GM21786 (cell line): ENCODE data around the gene PRKCA.

ENCODE experiments used
- ATAC-seq: cut with Tn5 transposase; IDR thresholded peaks from one replicate; pipeline ENCODE4 v1.9.1; 2021; ENCODE audit not compliant: unreplicated experiment

PRKCA gene

DNA sequence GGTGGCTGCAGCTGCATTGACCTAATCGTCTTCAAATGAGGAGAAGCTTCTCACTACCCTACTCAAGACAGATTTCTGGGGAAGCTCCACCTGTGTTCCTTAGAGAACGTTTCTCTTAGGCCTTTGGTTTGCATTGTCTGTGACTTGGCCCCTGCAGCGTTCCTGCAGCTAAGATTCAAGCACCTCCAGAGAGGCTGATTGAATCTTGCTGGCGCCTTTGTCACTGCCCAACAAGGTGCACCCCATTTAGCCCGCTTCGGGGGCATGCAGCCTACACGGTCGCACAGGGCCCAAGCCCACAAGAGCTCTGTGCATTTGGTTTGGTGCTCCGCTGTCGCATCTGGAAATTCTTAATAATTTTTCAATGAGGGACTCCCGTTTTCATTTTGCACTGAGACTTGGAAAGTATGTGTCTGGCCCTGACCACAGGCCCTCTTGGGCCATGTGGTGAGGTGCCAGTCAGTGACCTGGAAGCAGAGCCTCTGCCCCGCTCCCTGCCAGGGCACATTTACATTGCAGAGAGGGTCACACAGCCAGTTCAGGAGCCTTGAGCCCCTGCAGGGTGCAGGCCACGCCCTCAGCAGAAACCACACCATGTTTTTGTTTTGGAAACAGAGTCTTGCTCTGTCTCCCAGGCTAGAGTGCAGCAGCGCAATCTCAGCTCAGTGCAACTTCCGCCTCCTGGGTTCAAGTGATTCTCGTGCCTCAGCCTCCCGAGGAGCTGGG lies 481.4 kb downstream of the PRKCA start:
- no peak for ATAC-seq

- no peak for ATAC-seq
These were observed 482.4 kb downstream of the PRKCA start for GRCh38 chr17:66784621-66785364.

DNA sequence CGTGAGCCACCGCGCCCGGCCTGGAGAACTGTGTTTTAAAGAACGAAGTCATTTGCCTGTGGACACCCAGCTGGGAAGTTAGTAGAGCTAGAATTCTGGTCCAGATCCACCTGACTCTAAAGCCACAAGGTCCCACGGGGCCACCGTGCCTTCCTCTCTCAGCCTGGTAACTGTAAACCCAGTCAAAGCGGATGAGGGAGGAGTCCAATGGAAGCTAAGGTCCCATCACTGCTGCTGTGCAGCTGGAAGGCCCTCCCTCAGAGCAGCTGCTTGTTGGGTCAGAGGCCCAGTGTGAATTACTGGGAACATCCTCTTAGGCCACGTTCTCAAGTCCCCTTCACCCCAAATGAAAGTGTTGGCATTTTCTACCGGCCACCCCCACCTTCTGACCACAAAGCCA lies 483.7 kb downstream of the PRKCA start:
- no peak for ATAC-seq

DNA sequence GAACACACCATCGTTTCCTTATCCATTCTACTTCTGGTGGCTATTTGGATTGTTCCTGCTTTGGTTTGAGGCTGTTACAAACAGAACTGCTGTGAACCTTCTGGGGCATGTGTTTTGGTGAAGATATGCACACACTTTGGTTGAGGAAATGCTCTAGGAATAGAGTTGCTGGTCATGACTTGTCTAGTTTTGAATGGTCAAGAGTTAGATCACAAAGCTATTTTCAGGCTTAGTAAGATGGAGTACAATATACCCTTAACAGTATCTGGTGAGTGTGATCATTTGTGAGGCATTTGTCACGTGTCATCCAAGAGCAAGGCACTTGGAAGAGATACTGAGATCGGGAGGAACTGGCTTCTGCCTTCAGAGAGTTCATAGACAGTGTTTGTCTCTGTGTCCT lies 485.5 kb downstream of the PRKCA start:
- no peak for ATAC-seq

DNA sequence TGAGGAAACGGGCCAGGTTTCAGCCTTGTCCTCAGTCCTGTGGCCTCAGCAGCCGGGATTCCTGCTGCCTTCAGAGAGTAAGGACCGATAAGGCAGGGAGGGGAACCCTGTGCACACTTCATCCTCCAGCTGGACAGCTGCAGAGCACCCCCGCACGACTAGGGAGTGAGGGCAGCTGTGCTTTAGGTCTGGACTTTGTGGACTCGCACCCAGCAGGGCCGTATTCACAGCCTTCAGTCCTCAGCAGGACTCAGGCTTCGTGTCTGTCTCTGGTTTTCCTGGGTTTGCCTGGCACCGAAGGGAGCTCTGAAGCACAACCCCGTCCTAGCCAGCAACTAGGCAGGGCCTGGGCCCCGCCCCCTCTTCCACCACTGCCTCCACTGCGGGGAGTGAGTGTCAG lies 486.7 kb downstream of the PRKCA start:
- ATAC-seq = no peak

DNA sequence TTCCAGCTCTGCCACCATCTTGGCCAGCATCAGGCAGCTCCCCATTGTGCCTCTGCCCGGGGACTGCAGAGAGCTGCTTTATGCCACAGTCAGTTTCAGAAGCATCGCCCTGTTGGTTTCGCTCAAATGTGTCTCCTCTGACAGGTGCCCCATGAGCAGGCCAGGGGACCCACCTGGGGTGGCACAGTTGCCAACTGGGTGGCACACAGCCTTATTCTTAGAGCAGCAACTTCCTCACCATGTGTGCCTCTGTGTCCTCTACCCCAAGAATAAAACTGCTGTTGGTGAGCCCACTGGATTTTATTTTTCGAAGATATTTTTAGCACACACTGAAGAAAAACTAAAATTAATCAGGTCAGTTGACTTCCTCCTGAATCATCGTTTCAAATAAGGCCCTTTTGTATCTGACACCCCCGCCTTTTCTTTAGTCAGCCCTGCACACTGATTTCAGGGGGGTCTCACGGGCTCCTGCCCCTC lies 487.6 kb downstream of the PRKCA start:
- ATAC-seq = no peak

GRCh38 chr17:66790501-66791061 lies 488.2 kb downstream of the PRKCA start:
- ATAC-seq = no peak

GRCh38 chr17:66791347-66791746 lies 488.9 kb downstream of the PRKCA start:
- ATAC-seq = no peak

DNA sequence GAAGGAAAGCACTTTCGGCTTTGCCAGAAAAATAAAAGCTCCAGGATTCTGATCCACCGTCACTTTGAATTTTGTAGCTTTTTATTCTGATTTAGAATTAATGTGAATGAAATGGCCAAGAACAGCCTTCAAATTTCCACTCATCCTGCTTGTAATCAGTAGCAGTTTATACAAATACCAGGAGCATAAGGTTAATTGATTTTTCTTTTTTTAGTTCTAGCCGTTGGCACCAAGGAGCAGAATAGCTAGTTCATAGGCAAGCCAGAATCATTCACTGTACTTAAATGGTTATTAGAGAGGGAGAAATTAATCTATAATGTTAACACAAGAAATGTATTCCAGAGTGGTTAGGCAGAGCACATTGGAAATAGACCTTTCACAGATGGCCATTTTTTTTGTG lies 491.4 kb downstream of the PRKCA start:
- no peak for ATAC-seq

DNA sequence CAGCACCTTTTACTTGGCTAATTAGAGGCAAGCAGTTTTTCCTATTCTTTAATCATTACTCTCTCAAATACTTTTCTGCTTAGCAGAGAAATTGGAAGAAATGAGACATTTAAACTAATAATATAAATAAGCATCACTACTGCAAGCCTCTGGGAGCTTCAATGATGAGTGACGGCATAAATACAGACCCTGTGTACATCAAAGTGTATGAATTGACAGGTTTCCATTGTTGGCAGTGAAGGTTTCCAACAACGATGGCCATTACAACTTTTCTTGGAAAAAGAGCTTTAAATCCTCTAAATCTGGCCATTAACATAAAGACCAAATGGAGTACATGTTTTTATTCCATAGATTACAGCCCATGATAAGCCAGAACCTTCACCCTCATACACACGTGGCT lies 493.1 kb downstream of the PRKCA start:
- ATAC-seq = no peak

DNA sequence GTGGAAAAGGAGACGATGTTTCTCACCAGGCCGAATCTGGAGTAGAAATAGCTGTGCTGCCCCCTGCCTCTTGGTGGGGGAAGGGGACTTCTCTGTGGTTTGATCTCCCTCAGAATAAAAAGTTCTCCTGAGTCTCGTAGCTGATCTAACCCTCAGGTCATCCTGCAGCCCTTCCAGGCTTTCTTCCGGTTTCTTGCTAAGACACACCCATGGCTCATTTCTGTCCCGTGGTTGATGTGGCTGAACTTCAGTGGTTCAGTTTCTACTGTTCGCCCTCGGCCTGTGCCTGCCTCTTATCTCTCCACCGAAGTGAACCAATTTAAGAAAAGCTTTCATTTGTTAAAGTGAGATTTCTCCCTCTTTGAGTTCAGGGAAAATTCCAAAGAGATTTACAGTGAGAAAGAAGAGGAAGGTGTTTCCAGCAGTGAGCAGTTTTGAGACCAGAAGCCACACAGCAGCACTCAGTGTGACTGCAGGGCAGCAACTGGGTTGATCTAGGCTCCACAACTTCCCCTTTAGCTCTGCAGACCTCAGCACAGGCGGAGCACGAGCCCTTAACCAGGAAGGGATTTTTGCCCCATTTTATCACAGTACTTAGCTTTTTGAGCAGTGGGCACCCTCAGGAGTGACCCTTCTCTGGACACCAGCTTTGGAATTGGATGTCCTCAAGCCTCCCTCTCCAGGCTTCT lies 497.6 kb downstream of the PRKCA start:
- no peak for ATAC-seq

GRCh38 chr17:66803474-66803951 lies 501.1 kb downstream of the PRKCA start:
- ATAC-seq = no peak

DNA sequence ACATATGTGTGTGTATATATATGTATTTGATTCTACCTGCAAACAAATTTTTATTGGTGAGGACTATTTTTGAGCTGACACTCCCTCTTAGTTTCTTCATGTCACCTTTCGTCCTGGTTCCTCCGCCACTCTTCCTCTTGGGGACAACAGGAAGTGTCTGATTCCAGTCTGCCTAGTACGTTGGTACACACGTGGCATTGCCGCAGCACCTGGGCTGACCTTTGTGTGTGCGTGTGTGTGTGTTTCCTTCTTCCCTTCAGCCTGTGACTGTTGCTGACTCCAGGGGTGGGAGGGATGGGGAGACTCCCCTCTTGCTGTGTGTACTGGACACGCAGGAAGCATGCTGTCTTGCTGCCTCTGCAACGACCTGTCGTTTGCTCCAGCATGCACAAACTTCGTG lies 503.2 kb downstream of the PRKCA start:
- no peak for ATAC-seq

GRCh38 chr17:66807182-66807581 lies 504.8 kb downstream of the PRKCA start:
- ATAC-seq = no peak

GRCh38 chr17:66809408-66809807 lies 507.0 kb downstream of the PRKCA start:
- ATAC-seq = no peak

DNA sequence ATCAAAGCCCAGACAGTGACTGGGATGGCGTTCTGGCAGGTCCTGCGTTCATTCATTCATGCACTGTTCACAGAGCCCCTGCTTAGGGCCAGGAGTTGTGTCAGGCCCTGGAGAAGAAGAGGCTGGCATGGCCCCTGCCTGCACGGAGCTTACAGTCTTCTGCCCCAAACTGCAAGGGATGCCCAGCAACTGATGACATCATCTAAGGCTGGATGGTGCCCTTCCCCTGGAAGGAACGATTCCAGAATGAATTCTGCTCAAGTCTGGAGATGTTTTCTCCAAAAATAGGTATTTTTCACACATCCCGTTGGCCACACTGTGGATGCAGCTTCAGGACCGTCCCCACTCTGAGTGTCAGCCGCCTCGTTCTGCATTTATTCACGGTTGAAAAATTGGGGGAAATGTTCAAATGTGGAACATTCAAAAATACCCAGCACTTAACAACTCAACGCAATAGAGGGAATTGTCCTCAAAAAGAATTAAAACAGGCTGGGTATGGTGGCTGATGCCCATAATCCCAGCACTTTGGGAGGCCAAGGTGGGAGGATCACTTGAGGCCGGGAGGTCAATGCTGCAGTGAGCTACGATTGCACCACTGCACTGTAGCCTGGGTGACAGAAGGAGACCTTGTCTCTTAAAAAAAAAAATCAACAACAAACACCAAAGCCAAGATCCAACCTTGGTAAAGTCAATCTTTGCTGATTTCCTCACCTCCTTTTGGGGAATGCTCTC lies 508.7 kb downstream of the PRKCA start:
- no peak for ATAC-seq

- ATAC-seq = no peak
These were observed 509.3 kb downstream of the PRKCA start for GRCh38 chr17:66811683-66812054.

DNA sequence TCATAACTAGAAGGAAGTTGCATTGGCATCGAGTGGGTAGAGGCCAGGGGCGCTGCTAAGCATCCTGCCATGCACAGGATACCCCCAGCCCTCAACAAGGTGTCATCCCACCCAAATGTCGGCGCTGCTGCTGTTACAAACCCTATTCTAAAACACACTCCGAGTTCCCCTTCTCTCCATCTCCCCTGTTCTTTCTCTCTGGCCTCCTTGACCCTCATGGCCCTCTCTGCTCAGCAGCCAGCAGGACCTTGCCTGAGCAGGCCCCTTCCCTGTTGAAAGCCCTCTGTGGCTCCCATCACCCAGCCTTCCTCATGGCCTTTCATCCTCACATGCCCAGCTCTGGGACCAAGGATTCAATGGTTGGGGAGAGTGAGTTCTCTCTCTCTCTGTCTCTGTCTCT lies 510.2 kb downstream of the PRKCA start:
- no peak for ATAC-seq

DNA sequence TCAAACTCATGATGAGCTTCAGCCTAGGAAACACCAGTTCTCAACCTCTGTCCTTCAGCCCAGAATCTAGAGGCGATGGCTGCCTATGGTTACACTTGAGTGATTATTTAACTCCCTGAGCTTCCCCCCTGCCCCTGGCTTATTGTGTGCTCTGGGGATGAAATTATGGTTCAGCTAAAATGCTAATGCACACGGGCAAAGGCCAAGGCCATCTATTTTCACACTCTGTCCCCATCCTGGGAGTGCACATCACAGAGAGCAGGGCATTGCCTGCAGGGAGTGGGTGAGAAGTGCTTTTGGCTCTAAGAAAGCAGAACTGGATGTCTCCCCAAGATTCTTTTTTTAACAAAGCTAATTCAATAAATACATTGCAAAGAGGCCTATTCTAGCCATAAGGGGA lies 510.9 kb downstream of the PRKCA start:
- ATAC-seq = no peak

- no peak for ATAC-seq
These were observed 511.6 kb downstream of the PRKCA start for GRCh38 chr17:66814026-66814425.

DNA sequence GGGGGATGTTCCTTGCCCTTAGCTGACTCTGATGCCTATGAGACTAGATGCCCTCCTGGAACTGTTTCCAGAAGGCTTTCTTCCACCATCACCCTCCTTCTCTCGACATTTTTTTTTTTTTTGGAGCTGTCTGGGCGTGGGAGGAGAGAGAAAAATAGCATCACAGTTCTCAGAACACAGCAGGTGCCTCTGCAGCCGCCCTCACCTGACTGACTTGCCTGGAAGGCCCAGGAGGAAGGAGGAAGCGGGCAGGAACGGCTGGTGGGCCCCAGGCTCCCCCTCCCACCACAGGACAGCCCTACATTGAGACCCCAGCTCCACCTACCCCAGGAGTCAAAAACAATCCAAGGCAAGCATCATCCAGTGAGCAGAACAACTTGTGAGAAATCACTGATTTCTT lies 512.2 kb downstream of the PRKCA start:
- ATAC-seq = no peak
